ENCODE data around the gene ANKS1B.

- no peak for TF ChIP-seq POLR2A (IDR thresholded peaks at IDR 0.05; ENCODE audit: low read depth, low read length)
- TF ChIP-seq, protein P1, sequence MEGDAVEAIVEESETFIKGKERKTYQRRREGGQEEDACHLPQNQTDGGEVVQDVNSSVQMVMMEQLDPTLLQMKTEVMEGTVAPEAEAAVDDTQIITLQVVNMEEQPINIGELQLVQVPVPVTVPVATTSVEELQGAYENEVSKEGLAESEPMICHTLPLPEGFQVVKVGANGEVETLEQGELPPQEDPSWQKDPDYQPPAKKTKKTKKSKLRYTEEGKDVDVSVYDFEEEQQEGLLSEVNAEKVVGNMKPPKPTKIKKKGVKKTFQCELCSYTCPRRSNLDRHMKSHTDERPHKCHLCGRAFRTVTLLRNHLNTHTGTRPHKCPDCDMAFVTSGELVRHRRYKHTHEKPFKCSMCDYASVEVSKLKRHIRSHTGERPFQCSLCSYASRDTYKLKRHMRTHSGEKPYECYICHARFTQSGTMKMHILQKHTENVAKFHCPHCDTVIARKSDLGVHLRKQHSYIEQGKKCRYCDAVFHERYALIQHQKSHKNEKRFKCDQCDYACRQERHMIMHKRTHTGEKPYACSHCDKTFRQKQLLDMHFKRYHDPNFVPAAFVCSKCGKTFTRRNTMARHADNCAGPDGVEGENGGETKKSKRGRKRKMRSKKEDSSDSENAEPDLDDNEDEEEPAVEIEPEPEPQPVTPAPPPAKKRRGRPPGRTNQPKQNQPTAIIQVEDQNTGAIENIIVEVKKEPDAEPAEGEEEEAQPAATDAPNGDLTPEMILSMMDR (conservative IDR thresholded peaks at IDR 0.05; ENCODE audit: low read depth, low read length), result no peak
- TF ChIP-seq CEBPB (IDR thresholded peaks at IDR 0.05; ENCODE audit: low read depth, low read length), result no peak
- no peak for TF ChIP-seq RAD21 (IDR thresholded peaks at IDR 0.05; ENCODE audit: low read length)
- TF ChIP-seq FOS (IDR thresholded peaks at IDR 0.05; ENCODE audit: low read depth, low read length), result no peak
- TF ChIP-seq SMC3 (IDR thresholded peaks at IDR 0.05; ENCODE audit: low read depth, low read length), result no peak
- TF ChIP-seq ELK1 (IDR thresholded peaks at IDR 0.05; ENCODE audit: borderline replicate concordance, low read depth, low read length), result no peak
- TF ChIP-seq MAZ (IDR thresholded peaks at IDR 0.05; ENCODE audit: borderline replicate concordance, low read depth, low read length), result no peak
- no peak for TF ChIP-seq MXI1 (IDR thresholded peaks at IDR 0.05; ENCODE audit: borderline replicate concordance, low read depth, low read length)
- TF ChIP-seq RFX5 (IDR thresholded peaks at IDR 0.05; ENCODE audit: low read depth, low read length), result no peak
- no peak for TF ChIP-seq BHLHE40 (IDR thresholded peaks at IDR 0.05; ENCODE audit: low read depth, low read length)
- no peak for TF ChIP-seq MAFK (IDR thresholded peaks at IDR 0.05; ENCODE audit: low read depth, low read length)
Measured at GRCh38 chr12:99108924-99109323, 875.8 kb downstream of the ANKS1B start.

Data from IMR-90 (cell line).